ENCODE results near the gene LBR.
"Not testable (repeated sequence)": the region's sequence is repeated elsewhere in the genome, so short reads cannot be mapped to it uniquely, and the experiment has no call there.

Gene LBR

GRCh38 chr1:225427235-225428067 is at the start of gene LBR:
TSS of gene LBR (minus strand) at chr1:225428038. CDS start at chr1:225424075, 3,963 bp downstream.
- peak; percentile 26 for DNase-seq

GRCh38 chr1:225477296-225477911 is 49.6 kb upstream of the LBR start:
- DNase-seq = no peak

- no peak for DNase-seq
Measured at GRCh38 chr1:225476538-225476988, 48.7 kb upstream of the LBR start.

DNA sequence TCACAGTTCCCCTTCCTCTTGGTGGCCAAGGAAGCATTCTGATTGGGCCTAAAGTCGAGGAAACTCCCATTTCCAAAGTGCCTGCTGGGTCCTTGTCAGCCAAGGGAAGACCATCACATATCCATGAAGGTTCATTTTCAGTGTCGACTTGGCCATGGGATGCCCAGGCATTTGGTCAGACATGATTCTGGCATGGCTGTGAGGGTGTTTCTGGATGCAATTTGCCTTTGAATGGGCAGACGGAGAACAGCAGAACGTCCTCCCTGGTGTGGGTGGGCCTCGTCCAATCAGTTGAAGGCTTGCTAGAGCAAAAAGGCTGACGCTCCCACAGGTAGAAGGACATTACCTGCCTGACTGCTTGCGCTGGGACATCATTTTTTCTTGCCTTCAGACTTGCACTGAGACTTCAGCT is 48.3 kb upstream of the LBR start:
- no peak for DNase-seq

DNA sequence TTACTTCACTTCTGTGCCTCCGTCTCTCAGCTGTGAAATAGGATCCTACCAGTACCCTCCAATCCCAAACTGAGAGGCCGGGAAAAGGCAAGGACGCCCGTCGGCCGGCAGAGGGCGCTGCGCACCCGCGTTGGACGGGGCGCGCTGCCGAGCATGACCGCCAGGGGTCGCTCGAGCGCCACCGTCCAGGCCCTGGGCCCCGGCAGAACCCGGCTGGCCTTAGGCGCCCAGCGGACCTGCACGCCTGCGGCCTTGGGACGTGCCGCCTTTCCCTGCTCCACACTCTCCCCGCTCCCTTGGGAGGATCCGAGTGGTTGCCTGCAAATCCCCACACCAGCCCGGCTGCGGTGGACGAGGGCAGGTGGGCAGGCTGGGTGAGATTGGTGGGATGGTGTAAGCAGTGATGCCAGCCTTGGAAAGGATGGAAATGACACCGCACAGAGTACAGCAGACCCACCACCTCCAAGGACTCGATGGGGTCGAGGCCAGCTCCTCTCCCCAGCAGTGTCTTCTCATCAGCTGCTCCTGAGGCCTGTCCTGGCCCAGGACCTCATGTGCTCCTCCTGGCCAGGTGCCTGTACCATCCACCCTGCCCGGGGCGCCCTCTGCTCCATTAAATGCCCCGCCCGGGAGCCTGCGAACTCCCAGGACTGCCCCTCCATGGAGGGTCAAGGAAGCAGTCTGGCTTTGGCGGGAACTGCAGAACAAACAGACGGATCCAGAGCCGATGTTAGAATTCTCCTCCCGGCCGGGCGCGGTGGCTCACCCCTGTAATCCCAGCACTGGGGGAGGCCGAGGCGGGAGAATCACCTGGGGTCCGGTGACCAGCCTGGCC is 47.4 kb upstream of the LBR start:
- peak; percentile 66 for DNase-seq

GRCh38 chr1:225474439-225474985 is 46.7 kb upstream of the LBR start:
- no peak for DNase-seq

DNA sequence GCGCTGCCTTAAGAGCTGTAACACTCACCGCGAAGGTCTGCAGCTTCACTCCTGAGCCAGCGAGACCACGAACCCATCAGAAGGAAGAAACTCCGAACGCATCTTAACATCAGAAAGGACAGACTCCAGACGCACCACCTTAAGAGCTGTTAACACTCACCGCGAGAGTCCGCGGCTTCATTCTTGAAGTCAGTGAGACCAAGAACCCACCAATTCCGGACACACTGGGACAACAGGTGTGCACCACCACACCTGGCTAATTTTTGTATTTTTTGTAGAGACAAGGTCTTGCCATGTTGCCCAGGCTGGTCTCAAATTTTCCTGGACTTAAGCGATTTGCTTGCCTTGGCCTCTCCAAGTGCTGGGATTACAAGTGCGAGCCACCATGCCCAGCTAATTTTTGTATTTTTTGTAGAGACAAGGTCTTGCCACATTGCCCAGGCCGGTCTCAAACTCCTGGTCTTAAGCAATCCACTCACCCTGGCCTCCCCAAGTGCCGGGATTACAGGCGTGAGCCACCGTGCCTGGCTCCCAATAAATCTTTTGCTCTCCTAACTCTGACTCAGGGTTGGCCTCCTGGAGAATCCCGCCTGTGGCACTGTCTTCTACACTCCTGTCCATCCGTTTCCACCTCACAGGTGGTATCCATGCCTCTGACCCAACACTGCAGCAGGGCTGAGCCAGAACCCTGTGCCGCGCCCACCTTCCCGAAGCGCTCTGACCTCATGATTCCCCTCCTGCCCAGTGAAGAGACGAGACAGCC is 46.0 kb upstream of the LBR start:
- not testable (repeated sequence) for DNase-seq

- peak; percentile 51 for DNase-seq
Measured at GRCh38 chr1:225473266-225473665, 45.4 kb upstream of the LBR start.

DNA sequence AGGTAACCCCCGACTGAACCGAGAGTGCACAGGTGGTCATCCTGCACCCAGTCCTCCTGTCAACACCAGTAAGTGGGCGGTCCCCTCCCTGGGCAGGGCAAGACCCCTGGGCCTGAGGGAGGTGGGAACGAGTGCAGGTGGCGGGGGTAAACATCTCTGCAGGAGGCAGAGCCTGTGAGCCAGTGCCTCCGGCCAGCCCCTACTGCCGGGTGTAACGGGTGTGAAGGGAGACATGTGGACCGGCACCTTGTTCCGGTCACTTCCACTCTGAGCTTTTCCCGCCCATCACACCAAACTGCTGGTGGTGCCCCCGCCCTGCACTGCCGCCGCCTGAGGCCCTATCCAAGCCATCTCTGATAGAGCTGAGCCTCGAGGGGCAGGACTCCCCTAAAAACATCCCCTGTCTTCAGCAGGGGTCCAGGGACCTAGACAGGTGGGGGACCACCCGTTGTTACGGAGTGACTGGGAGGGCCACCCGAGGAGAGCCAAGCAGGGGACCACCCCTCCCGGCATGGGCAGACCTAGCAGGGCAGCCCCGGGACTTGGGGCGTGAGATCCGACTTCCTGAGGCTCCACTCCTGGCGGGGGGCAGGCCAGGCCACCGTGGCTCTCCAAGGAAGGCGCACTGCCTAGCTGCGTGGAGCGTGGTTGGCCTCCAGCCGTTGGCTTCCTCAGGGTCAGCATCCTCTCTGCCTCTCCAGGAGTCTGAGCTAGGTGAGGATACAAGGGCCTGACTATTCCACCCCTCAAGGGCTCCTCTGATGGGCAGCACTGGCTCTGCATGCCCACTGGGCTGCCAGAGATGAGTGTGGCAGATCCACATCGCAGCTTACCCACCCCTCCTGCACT is 43.8 kb upstream of the LBR start:
- no peak for DNase-seq

GRCh38 chr1:225471109-225471452 is 43.2 kb upstream of the LBR start:
- no peak for DNase-seq

GRCh38 chr1:225470211-225471108 is 42.6 kb upstream of the LBR start:
- DNase-seq = no peak

DNA sequence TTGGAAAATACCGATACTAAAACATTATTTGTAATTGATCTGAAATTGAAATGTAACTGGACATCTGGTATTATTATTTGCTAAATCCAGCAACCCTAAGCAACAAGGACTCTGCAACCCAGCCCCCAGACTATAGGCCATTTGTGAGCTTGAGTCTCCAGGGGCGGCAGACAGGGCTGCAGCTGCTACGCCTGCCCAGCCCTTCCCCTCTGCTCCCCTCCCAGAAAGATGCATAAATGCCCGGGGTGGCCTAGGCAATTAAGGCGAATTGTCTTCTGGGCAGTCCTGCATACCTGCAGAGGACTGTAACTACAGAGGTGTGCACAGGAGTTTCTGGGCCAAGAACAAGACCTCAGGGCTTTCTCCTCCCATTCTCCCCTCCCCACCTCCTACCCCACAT is 41.2 kb upstream of the LBR start:
- no peak for DNase-seq

DNA sequence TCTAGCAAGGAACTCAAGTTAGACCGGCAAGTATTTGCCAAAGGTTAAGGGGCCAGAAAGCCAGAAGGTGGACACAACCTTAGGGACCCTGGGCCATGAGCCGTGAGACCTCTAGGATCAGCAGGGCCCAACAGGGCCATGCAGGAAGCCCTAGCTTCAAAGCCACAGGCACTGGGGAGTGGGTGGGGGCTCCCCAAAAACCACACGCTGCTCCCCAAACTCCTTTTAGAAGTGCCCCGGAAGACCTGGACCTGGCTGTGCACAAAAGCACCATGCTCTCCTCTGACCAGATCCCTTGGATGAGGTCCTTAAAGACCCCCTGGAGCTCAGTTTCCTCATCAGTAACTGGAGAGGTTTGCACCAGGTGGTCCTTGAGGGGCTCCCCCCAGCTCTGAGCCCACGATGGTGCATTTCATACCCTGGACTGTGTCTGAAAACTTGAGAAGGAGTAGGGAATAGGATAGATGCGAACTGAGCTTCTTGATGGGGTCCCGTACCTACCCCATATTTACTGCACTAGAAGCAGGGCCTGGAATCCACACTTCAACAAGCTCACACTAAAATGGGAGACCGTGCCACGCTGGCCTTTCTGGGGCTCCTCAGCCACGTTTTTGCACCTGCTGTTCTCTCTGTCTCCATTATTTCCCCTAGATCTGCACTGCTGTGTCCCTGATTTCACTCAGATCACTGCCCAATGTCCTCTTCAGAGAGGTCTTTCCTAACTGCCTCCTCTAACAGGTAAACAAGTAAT is 40.6 kb upstream of the LBR start:
- DNase-seq = no peak

DNA sequence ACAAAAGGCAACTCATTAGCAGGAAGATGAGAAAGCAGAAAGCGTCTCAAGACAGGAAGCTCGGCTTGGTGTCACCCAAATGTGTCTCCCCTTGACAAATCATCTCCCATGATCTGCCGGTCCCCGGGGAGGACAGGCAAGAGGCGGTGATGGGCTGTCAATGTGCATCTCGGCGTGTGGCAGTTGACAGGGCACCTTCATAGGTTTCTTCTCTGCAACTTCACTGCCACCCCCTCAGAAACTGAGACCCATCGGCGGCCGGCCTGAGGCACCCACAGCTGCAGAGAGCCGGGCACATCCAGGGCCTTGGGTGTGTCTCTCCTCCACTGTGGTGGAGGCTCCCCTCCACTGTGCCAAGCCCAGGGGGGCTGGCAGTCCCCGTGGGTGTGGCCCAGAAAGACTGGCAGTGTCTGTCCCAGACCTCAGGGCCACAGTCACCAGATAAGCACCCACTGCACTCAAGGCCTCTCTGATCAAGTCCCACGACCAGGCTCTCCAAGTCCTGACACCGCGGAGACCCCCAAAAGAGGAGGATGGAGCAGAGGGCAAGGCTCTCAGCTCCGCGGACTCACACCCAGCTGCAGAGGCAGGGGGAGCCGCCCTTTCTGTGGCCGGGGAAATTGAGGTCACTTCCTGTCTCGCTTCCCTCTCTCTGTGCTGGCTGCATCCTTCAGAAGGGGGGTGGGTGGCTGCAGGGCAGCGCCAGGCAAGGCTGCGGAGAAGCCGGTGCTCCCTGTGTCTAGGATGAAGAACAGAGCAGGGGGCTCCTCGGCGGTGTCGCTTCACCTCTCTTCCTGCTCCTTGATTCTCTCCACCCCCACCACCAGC is 39.6 kb upstream of the LBR start:
- DNase-seq = peak; percentile 92

- no peak for DNase-seq
Measured at GRCh38 chr1:225466848-225467192, 39.0 kb upstream of the LBR start.

DNA sequence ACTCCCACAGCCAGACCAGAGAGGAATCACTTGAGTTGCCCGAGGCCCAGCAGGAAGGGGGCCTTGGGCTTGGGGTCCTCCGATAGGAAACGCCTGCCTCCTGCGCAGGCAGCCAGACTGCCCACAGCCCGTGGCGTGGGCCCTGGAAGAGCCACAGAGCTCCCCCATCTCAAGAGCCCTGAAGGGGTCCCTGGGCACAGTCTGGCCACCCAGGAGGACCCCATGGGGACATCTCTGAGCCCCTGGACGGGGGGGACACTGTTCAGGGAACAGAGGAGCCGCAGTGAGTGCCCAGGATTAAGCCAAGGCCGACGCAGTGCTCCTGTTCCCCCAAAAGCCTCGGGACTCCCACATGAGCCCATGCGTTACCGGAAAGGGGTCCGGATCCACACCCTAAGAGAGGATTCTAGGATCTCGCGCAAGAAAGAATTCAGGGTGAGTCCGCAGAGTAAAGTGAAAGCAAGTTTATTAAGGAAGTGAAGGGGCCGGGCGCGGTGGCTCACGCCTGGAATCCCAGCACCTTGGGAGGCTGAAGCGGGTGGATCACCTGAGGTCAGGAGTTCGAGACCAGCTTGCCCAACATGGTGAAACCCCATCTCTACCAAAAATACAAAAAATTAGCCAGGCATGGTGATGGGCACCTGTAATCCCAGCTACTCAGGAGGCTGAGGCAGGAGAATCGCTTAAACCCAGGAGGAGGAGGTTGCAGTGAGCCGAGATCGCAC is 38.1 kb upstream of the LBR start:
- DNase-seq = no peak

- DNase-seq = no peak
Measured at GRCh38 chr1:225464851-225465792, 37.3 kb upstream of the LBR start.
